Endodermal cell (in vitro differentiated cells): Measurements from ENCODE around the gene EPHA2. TPM values are rescaled to one million over a fixed set of nuclear protein-coding genes. Genes with fewer than 3 reads are reported as not detected.

ENCODE experiments used
- DNase-seq: peaks from one replicate; pipeline ENCODE4 v3.0.0-alpha.2; 2017
- H3K27ac ChIP-seq: 2 replicates; pipeline ENCODE4 v1.5.1; 2013; ENCODE audit warnings: mild to moderate bottlenecking, low read depth, low read length, moderate library complexity
- H3K27me3 ChIP-seq: 2 replicates; pipeline ENCODE4 v1.6.1; 2013; ENCODE audit warnings: mild to moderate bottlenecking, low read length, moderate library complexity; ENCODE audit not compliant: insufficient read depth, control insufficient read depth, poor library complexity, severe bottlenecking
- H3K36me3 ChIP-seq: 2 replicates; pipeline ENCODE4 v1.7.0; 2013; ENCODE audit warnings: mild to moderate bottlenecking, low read length, moderate library complexity; ENCODE audit not compliant: control insufficient read depth, insufficient read depth
- H3K4me1 ChIP-seq: one replicate; pipeline ENCODE4 v1.7.0; 2013; ENCODE audit warnings: low read length; ENCODE audit not compliant: control insufficient read depth, insufficient read depth
- H3K4me3 ChIP-seq: 2 replicates; pipeline ENCODE4 v1.5.1; 2013; ENCODE audit warnings: mild to moderate bottlenecking, low read length, moderate library complexity
- H3K9ac ChIP-seq: 2 replicates; pipeline ENCODE4 v1.6.1; 2013; ENCODE audit warnings: mild to moderate bottlenecking, low read length, moderate library complexity; ENCODE audit not compliant: poor library complexity, severe bottlenecking; ENCODE audit errors: extremely low read depth
- H3K9me3 ChIP-seq: 2 replicates; pipeline ENCODE4 v1.6.1; 2013; ENCODE audit warnings: mild to moderate bottlenecking, low read length, moderate library complexity; ENCODE audit not compliant: control insufficient read depth
- H3K27ac Mint-ChIP-seq: 2 replicates; pipeline ENCODE4 v1.8.0; 2020; ENCODE audit warnings: mixed read lengths
- H3K27me3 Mint-ChIP-seq: 2 replicates; pipeline ENCODE4 v1.8.0; 2021; ENCODE audit warnings: mild to moderate bottlenecking, mixed read lengths; ENCODE audit not compliant: insufficient read depth
- H3K36me3 Mint-ChIP-seq: 2 replicates; pipeline ENCODE4 v1.8.0; 2020; ENCODE audit warnings: low read depth, mixed read lengths
- H3K4me1 Mint-ChIP-seq: 2 replicates; pipeline ENCODE4 v1.8.0; 2020; ENCODE audit warnings: mixed read lengths
- H3K4me3 Mint-ChIP-seq: 2 replicates; pipeline ENCODE4 v1.8.0; 2020; ENCODE audit warnings: mild to moderate bottlenecking, moderate library complexity, mixed read lengths
- H3K9me3 Mint-ChIP-seq: 2 replicates; pipeline ENCODE4 v1.8.0; 2020; ENCODE audit warnings: mild to moderate bottlenecking, mixed read lengths
- CTCF ChIP-seq: fragments of 200-600 bp; sonication (generic); conservative IDR thresholded peaks from 2 replicates; pipeline ENCODE4 v1.5.0; 2021; ENCODE audit warnings: antibody characterized with exemption, mild to moderate bottlenecking
- WGBS, 2 experiments: methylation state at CpG; one replicate each; pipeline versions ENCODE4 v1.1.5 to v1.1.7; 2013; ENCODE audit warnings: missing lambda C conversion rate in 2 of 2, mixed read lengths in 1 of 2; ENCODE audit not compliant: insufficient coverage in 1 of 2, insufficient read length in 1 of 2; 5-methylcytosine and 5-hydroxymethylcytosine counted together
- total RNA-seq, 2 donors: library from RNA; stranded (reverse); fragmentation: NEBNext Ultra II Directional in 1 of 2; extraction: Animal tissue kit (Norgen Biotek cat#: 25700) in 1 of 2; gene quantifications; 2 replicates in 1 of 2; 3 replicates in 1 of 2; pipeline ENCODE4 v1.2.1, GENCODE V29; 2021

Gene EPHA2
- total RNA-seq, 2 donors from 2014 or later, result 56.5 to 64.3 TPM

DNA sequence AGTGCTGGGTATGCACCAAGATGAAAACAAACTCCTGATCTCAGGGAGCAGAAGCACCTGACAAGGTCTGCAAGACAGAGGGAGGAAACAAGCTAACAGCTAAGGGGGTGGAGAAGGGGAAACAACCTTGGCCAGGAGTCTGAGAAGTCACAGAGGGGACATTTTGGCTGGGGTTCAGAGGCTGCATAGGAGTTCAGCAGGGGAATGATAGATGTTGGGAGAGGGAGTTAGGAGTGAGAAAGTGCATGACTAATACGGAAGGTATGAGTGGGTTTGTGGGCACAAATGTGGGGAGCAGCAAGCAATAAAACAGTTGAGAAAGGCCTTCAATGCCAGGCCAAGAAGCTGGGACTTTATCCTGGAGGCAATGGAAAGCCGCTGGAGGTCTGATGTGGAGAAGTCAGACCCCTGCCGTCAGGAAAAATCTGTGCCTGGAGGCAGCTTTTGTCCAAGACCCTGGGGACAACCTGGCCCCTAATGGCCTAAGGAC, 16.4 kb downstream of the EPHA2 start:
- no peak for TF ChIP-seq CTCF
- Histone ChIP-seq H3K4me3 (no peak overlapping the region), H3K27ac (no peak overlapping the region), H3K4me1 (peaks cover 28% of the 10 kb centered on the region), H3K9me3 (no peaks in the 10 kb centered on the region), H3K36me3 (peaks cover 92% of the 10 kb centered on the region), H3K9ac (no peak overlapping the region), H3K27me3 (no peaks in the 10 kb centered on the region)
- H3K4me1 Mint-ChIP-seq, result peaks cover 36% of the 10 kb centered on the region
- no peaks in the 10 kb centered on the region for H3K27me3 Mint-ChIP-seq
- 57 to 65% methylated on average over 3 of the region's 3 CpGs for WGBS, 2 experiments
- peaks cover 78% of the 10 kb centered on the region for H3K36me3 Mint-ChIP-seq
- peak overlapping the region; percentile 77 for H3K27ac Mint-ChIP-seq
- no peak overlapping the region for H3K4me3 Mint-ChIP-seq
- no peaks in the 10 kb centered on the region for H3K9me3 Mint-ChIP-seq
- DNase-seq, result no peak

- Mint-ChIP-seq H3K36me3 (peaks cover 81% of the 10 kb centered on the region), H3K27me3 (no peaks in the 10 kb centered on the region), H3K27ac (peak overlapping the region; percentile 84), H3K4me1 (peaks cover 31% of the 10 kb centered on the region), H3K9me3 (no peaks in the 10 kb centered on the region), H3K4me3 (no peak overlapping the region)
- Histone ChIP-seq H3K9ac (no peak overlapping the region), H3K36me3 (peaks cover 92% of the 10 kb centered on the region), H3K9me3 (no peaks in the 10 kb centered on the region), H3K4me1 (peaks cover 22% of the 10 kb centered on the region), H3K27ac (no peak overlapping the region), H3K4me3 (no peak overlapping the region), H3K27me3 (no peaks in the 10 kb centered on the region)
- no peak for DNase-seq
- 87 to 91% methylated on average over 3 to 9 of the region's 9 CpGs for WGBS, 2 experiments
- no peak for TF ChIP-seq CTCF
Measured at GRCh38 chr1:16138772-16139221, 17.1 kb downstream of the EPHA2 start.

DNA sequence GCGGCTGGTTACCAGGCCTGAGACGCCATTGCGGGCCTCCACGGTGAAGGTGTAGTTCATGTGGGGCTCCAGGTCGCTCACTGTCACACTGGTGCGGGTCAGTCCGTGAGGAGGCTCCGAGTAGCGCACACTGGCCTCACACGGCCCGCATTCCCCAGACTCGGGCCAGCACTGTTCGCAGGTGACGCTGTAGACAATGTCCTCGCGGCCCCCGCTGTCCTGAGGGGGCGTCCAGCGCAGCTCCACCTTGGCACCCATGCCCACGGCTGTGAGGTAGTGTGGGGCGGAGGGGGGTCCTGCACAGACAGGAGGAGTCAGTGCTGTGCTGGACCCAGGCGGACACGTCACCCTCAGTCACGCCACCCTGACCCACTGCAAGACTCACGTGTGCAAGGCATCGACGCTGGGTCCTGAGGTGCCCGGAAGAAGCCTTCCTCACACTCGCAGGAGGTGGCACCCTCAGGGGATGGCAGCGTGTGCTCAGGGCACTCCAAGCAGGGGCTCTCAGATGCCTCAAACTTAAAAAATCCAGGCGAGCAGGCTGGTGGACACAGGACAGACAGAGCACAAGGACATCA, 17.9 kb downstream of the EPHA2 start:
- Histone ChIP-seq H3K27me3 (no peaks in the 10 kb centered on the region), H3K4me1 (peaks cover 22% of the 10 kb centered on the region), H3K9ac (no peak overlapping the region), H3K4me3 (no peak overlapping the region), H3K27ac (no peak overlapping the region), H3K36me3 (peaks cover 91% of the 10 kb centered on the region), H3K9me3 (no peaks in the 10 kb centered on the region)
- WGBS, 2 experiments, result 96 to 97% methylated on average over 30 to 31 of the region's 31 CpGs
- no peak overlapping the region for H3K4me3 Mint-ChIP-seq
- H3K36me3 Mint-ChIP-seq, result peaks cover 80% of the 10 kb centered on the region
- DNase-seq, result no peak
- H3K9me3 Mint-ChIP-seq, result no peaks in the 10 kb centered on the region
- peak overlapping the region; percentile 84 for H3K27ac Mint-ChIP-seq
- no peaks in the 10 kb centered on the region for H3K27me3 Mint-ChIP-seq
- peaks cover 27% of the 10 kb centered on the region for H3K4me1 Mint-ChIP-seq
- TF ChIP-seq CTCF, result no peak
